ENCODE data around the gene DTNA.
A peak's percentile ranks its signal among the peaks of the same experiment; 100 is the strongest.
"Not testable (repeated sequence)": the region's sequence is repeated elsewhere in the genome, so short reads cannot be mapped to it uniquely, and the experiment has no call there.

The DTNA gene

DNA sequence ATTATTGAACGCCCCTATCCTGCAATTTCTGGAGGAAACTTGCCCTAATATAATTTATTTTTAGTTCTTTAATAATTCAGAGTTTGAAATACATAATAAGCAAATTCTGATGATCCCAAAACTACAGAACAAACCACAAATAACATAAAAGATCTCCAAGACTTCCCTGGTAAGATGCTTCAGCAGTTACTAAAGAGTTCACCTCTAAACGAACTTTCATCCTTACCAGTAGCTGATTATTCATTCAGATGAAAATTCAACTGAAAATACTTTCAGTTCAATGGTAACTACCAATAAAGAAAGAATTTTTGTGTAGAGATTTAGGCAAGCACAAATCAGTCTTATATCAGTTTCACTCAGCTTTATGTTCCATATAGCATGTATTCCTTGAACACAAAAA lies 201.0 kb downstream of the DTNA start:
- no peak for DNase-seq

DNA sequence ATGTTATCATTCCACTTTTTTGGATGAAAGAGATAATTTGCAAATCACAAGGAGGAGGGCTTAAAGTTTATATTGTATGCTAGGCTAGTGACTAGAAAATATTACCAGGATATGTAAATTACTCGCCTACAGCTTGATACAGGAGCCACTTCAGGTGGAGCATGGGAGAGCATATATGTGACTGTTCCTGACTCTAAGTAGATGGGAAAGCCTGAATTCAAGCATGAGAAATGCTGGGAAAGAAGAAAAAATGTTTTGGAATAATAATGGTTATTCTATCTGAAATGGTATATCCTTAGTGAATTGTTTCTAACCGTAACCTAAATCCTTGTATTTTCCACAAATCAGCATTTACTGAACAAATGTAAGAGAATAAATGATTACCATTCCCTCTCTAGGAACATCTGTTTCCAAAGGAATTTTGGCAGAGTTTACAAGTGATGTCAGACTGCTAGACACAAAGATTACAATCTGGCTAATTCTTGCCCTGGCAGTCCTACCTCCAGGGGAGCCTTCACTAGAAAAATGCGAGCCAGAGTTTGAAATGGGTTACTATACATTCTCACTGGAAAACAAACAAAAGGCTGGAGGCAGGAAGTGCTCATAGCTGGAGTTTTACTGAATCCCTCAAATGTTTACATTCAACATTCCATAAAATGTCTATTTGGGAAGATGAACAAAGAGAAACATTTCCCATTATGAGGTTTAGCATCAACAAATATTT lies 201.7 kb downstream of the DTNA start:
- DNase-seq: no peak

DNA sequence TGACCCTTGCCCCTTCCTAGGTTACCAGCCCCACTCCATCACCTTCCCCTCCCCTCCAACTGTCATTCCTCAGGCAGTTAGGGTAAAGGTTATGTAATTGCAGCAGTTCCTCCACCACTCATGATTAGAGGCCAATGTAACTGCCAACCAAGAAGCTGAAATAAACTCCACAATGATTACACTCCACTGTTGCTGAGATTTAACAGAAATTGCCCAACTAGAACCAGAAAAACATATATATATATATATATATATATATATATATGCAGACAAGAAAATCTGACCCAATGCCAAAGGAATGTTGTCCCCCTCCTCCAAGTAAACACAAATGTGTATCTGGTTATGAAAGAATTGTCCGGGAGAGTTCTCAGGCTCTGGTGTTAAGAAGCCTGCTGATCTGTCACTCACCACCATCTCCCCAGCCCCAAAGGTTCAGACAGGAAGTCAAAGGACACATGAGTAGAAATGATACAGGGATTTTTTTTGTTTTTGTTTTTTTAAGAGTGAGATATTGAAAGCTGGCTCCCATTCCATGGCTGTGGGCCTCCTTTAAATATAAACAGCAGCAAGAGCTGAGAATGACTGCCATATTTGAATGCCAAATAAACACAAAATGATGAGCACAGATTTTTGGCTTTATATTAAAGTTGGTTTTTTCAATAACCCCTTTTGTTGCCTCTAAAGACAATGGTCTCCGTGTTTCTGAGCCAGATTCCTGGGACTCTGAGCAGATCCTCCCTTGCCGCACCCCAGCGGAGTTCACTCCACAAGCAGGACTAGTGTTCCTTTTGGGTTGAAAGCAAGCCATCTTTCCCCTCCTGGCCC lies 204.0 kb downstream of the DTNA start:
- no peak for DNase-seq

DNA sequence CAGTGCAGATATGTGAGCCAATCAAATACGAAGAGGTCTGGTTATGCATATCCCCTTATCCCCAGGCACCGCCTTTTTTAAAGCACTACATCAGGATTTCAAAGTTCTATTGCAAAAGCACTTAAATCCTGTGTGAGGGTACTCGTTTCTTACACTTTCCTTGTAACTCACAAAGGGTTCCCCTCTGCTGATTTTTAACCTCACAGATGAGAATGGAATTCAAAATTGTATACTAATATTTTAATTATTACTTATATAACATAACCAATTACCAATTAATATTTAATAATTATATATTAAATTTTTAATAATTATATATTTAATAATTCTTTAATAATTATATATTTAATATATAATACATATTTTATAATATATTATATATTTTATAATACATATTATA lies 204.9 kb downstream of the DTNA start:
- no peak for DNase-seq

DNA sequence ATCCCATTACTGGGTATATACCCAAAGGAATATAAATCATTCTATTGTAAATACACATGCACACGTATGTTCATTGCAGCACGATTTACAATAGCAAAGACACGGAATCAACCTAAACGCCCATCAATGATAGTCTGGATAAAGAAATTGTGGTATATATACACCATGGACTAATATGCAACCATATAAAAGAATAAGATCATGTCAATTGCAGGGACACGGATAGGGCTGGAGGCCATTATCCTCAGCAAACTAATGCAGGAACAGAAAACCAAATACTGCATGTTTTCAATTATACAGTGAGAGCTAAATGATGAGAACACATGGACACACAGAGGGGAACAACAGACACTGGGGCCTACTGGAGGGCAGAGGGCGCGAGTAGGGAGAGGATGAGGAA lies 206.4 kb downstream of the DTNA start:
- DNase-seq: not testable (repeated sequence)

DNA sequence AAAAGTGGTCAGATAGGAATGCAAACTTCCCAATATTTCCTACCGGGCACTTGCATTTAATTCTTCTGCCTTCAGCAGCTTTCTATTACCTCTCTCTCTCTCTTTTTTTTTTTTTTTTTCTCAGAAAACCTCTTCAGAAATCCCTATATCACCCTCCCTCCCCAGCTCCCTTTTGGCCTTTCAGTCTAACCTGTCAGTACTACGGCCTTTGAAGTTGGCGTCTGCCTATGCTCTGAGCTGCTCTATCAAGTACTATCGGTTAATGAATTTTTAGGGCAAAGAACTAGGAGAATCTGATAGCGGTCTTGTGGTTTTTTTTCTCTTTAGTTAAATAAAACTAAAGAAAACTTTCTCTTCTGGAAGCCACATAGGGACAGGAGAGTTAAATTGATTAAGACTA lies 208.8 kb downstream of the DTNA start:
- DNase-seq: no peak

DNA sequence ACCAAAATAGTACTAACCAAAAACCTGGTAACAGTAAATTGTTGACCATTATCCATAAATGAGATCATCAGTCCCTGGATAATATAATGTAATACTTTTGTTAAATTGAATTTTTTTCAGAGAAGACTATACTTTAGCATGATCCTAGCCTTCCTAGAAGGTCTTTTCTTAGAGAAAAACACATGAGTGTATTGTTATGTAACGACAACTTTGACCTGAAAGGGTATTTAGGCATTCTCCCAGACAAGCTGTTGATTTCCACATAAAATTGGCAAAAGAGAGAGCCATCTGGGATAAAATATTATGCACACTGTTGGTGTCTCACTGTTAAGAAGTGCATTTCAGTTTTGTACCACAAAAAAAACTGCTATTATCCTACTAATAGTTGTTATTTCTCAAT lies 211.1 kb downstream of the DTNA start:
- no peak for DNase-seq

DNA sequence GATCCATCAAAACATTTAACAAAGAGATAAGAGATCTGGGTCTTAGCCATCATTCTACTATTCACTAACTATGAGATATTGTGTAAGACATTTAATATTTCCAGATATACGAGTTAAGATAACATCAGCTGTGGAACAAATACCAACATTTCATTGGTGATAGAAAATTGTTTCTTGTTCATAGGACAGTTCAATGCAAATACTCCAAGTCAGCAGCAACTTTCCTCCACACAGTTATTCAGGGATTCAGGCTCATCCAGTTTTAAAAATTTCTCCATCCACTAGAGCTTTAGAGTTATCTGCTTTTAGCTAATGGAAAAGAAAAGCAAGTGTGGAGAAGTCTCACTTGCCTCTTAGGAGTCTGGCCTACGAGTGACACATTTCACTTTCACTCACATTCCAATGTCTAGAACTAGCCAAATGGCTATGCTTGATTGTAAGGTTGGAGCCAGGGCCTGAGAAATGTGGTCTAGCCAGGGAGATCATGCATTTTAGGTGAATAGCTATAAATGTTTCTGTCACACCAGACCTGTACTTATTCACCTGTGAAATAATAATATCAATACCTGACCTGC lies 211.8 kb downstream of the DTNA start:
- no peak for DNase-seq

DNA sequence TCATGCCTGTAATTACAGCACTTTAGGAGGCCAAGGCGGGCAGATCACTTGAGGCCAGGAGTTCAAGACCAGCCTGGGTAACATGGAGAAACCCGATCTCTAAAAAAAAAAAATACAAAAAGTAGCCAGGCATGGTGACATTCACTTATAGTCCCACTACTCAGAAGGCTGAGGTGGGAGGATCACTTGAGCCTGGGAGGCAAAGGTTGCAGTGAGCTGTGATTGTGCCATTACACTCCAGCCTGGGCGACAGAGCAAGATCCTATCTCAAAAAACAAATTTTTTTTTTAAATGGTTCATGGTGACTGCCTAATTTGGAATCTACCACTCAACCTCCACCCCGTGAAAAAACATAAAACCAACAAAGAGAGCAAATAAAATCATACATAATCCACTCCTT lies 212.5 kb downstream of the DTNA start:
- DNase-seq: not testable (repeated sequence)

DNA sequence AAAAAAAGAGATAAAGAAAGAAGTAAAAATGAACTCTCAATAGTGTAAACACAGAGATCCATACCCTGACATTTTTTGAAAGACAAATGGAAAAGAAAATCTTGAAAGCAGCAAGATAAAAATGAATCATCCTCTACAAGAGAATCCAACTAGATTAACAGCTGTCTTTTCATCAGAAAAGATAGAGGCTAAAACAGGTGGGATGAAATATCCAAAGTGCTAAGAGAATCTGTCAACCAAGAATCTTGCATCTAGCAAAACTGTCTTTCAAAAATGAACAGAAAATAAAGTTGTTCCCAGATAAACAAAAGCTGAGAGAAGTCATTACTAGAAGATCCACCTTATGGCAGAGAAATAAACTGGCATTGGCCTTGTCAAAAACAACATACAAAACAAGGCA lies 213.8 kb downstream of the DTNA start:
- DNase-seq: no peak

DNA sequence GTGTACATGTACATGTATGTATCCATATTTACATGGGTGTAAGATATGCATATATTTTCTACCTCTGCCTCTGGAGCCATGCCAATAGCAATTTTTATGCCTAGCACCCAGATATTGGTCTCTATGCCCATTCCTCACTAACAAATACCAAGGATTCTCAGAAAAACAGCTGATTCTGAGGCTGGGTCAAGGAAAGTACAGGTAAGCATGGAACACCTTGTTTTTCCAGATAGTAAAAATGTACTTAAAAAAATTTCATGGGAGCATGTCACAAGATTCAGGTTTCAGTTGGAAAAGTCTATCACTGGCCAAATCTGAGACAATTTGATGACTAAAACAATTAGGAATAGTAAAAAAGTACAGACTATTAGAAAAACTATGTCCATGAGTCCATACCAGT lies 216.6 kb downstream of the DTNA start:
- no peak for DNase-seq

DNA sequence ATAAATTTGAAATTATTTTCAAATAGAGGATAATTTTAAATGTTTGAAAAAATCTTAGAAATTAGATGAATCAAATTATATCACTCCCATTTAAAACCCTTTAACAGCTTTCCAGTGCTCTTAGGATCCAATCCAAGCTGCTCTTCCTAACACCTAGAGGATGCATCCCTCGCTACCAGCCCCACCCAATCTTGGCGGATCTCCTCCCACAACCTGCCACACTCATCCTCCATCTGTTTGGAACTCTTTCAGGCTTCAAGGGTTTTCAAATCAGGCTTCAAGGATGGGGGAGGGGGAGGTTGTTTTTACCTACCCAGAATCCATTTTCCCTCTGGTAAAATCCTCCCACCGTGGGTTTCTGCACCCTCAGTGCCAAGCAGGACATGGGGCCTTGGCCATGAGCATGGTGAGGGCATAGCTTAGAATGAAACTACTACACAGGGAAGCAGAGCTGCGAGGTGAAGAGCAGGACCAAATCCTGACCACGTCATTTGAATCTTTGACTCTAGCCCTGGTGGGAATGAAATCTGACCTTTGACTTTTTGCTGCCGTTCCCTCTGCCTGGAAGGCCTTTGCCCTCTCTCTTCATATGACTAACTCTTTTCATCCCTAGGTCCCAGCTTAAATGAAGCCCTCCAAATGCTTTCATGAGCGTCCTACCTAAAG lies 218.1 kb downstream of the DTNA start:
- no peak for DNase-seq

DNA sequence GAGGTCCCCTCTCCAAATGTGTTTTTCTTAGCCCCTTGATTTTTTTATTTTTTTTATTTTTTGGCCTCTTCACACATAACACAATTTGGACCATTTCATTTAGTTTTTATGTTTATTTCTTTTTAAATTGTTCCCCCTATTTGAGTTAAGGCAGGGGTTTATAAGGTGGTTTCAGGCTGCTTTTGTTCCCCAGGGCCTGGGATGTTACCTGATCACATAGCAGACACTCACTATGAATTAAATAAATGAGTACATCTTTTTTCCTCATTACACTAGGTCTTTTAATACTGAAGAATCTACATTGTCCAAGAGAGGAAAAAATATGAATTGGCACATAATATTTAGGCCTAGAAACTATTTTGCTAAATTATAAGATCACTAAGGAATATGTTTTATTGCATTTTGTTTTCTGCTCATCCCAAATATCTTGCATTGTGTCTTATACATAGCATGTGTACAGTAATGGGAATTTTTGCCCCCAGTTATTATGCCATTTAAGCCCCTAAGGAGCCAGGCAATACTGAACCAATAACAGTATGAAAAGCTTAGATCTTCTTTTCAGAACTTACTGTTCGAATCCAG lies 218.7 kb downstream of the DTNA start:
- DNase-seq: no peak

DNA sequence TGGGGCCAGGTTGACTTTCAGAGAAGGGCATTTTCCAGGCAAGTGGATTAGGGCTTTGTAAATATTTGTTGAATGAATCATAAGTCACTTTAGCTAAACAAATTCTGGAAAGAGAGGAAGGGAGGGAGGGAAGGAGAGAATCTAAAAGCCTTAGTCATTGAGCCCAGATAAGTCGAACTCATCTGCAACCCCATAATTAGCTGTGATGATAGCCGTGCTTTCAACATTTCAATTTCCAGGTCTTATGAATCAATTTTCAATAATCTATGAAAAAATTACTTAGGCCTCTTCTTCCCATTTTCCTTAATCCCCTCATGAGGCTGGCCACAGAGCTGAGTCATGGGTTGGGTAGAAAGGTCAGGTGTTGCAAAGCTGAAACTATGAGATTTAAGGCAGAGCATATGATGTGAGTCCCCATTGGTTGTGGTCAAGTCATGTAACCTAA lies 219.3 kb downstream of the DTNA start:
- DNase-seq: peak; percentile 38

DNA sequence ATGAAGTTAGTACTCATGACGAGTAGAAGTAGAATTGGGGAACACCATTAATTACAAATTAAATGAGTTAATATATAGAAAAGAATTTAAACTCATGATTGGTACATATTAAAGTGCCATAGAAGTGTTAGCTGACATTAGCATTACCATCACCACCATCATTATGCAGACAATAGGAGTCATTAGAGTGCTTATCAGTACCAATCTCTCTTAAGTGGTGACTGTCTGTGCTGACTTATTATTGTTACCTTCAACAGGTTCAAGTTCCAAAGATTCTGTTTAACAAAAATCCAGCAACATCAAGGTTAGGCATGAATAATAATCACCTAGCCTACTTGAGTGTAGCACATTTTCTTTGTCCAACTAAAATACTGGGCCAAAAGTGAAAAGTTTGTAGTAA lies 222.3 kb downstream of the DTNA start:
- no peak for DNase-seq

DNA sequence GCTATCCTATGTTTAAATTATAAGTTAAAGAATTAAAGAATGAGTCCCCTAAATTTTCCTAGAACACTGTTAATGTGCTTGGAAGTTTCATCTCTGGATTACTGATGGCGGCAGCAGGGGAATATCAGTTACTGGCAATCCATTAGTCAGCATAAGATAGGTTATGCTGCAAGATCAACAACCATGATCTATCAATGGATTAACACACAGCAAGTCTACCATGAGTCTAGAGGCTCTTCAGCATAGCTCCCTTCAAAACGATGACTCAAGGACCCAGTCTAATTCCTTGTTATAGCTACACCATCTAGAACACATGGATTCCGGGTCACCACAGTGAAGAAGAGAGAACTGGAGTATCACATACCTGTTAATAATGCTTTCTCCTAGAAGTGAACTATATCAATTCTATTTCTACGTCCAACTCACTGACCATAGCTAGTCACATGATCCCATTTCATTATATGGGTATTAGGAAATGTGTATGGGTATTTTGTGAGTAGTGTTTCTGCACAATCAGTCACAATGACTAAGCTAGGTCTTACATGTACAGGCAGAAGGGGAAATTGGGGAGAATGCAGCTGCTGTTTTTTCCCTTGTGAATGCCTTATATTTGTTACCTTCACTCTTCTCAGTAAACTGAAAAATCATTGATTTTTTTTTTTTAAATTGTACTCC lies 222.8 kb downstream of the DTNA start:
- DNase-seq: no peak

DNA sequence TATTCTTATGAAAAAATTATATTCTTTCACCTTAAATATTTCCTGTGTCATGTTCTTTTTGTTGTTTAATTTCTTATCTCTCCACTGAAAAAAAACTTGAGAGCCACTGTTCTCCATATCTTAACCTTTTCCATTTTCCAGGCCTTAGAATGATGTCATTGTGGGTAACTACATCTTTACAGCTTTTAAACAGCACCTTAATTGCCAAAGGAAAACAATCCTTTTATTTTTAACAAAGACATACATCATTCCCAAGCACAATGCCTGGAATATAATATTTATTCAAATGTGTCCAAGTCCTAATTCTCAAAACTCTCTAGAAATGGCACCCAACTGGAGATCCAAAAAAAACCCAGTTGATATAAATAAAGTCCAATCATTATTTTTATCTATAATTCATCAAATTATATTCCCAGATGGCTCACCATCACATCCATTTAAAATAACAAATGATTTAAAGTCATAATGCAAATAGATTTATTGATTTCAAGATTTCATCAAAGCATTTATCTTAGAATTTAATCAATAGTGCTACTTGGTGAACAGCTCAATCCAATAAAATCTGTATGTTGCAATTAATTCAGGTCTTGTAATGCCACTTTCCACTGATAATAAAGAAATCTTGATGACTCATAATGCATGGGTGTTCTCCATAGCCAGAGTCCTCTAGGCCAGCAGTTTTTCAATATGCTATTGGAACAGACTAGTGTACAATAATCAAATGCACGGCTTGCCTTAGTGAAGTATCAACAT lies 224.0 kb downstream of the DTNA start:
- no peak for DNase-seq

DNA sequence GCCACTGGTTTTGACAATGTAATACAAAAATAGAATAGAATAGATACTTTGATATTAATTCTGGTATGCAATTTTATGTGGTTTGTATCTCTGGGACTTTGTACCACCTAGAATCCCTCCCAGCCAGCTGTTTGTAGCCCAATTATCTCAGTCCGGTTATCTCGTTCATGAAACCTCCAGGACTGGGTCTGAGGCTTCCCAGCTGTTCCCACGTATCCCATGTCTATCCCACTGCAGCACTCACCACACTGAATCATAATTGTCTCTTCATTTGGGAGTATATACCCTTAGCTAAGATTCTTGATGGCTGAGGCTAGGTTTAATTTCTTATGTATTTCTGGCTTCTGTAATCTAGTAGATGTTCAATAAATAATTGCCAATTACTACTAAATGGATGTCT lies 226.7 kb downstream of the DTNA start:
- no peak for DNase-seq

DNA sequence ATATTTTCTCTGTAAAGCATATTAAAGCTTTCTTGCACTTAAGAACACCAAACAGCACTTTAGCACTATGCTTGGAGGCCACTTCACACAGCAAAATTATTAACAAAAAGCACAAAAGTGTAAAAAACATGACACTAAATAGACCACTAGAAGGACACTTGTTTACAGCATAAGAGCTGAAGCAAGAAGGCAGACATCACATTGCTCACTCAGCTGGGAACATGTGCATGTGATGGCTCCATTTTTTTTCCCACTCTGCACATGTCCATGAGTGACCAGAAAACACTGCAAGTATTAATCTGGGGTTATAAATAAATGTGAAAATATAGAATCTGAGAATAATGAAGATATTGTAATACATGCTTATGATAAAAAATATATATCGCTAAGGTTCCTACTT lies 228.0 kb downstream of the DTNA start:
- no peak for DNase-seq
